ENCODE measurements around the gene LRRC10B.

LRRC10B gene

DNA sequence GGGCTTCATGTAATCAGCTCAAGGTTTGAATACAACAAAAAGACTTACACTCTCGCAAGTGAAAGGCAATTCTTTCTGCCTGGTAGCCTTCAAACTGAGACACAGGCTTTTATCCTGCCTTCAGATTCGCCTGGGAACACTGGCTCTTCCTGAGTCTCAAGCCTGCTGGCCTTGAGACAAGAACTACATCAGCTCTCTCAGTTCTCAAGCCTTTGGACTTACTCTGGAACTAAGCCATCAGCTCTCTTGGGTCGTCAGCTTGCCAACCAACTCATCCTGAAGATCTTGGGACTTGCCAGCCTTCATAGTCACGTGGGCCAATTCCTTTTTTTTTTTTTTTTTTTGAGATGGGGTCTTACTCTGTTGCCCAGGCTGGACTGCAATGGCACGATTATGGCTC lies 35.7 kb upstream of the LRRC10B start:
- DNase-seq (ENCODE audit: low read depth, low spot score) = no peak
- TF ChIP-seq, protein P1, sequence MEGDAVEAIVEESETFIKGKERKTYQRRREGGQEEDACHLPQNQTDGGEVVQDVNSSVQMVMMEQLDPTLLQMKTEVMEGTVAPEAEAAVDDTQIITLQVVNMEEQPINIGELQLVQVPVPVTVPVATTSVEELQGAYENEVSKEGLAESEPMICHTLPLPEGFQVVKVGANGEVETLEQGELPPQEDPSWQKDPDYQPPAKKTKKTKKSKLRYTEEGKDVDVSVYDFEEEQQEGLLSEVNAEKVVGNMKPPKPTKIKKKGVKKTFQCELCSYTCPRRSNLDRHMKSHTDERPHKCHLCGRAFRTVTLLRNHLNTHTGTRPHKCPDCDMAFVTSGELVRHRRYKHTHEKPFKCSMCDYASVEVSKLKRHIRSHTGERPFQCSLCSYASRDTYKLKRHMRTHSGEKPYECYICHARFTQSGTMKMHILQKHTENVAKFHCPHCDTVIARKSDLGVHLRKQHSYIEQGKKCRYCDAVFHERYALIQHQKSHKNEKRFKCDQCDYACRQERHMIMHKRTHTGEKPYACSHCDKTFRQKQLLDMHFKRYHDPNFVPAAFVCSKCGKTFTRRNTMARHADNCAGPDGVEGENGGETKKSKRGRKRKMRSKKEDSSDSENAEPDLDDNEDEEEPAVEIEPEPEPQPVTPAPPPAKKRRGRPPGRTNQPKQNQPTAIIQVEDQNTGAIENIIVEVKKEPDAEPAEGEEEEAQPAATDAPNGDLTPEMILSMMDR (IDR thresholded peaks at IDR 0.05; ENCODE audit: insufficient read depth, low read length, missing control alignments) = no peak
- no peak overlapping the region for H3K4me3 ChIP-seq (ENCODE audit: low read depth, low read length)
- ChIA-PET POLR2A (no interaction called here), CTCF (interaction anchor here (0.6 to 13.6 kb wide), 13 partner anchors 9 to 275 kb away, joined by 3 to 220 read pairs (median 9); partner anchors contain the start of gene LRRC10B)

DNA sequence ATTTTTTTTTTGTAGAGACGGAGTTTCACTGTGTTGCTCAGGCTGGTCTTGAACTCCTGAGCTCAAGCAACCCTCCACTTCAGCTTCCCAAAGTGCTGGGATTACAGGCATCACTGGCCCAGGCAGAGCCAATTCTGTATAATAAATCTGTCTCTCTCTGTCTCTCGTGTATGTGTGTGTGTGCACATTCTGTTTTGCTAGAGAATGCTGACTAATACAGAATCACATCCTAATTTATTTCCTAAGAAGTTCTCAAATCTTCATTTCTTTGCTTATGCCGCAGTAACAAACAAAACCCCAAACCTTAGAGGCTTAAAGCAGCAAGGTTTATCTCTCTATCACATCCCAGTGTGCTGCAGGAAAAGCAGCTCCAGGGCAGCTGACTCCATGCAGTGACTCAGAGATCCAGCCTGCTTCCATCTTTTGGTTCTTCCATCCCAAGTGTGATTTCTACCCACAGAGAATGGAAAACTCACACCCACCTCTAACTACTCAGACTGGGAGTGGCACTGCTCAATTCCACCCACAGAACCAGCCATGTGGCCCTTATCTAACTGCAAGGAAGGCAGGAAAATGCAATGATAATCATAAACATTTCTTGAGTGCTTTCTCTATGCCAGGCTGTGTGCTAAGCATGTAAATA lies 35.1 kb upstream of the LRRC10B start:
- POLR2A ChIA-PET = no interaction called here
- H3K4me3 ChIP-seq (ENCODE audit: low read depth, low read length) = no peak overlapping the region
- CTCF ChIA-PET = interaction anchor here (1.0 to 13.6 kb wide), 11 partner anchors 9 to 275 kb away, joined by 3 to 220 read pairs (median 23); partner anchors contain the start of gene LRRC10B
- TF ChIP-seq, protein P1 (IDR thresholded peaks at IDR 0.05; ENCODE audit: insufficient read depth, low read length, missing control alignments) = no peak
- no peak for DNase-seq (ENCODE audit: low read depth, low spot score)

DNA sequence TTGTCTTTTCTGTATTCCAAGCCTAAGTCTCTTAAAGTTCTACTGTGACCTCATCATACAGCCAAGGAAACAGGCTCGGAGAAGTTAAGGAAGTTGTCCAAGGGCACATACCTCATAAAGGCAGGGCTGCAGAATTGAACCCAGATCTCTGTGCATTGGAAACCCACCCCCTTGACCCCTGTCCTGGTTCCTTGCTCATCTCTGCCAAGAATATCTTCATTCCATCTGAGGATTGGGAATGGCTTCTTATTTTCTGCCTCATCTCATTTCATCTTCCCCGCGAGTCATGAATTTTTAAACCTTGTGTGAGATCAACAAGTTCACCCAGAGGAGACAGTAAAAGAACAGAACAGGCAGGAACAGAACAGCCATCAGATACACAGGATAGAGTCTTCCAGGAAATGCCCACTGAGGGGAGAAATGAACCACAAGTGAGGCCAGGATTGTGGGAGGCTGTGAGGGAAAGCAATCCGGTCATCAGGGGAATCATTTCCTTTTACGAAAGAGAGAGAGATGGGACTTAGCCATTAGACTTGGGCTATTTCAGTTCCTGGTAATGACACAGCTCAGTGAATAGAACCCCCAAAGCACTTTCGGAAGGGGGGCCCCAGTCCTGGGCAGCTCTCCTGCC lies 34.4 kb upstream of the LRRC10B start:
- CTCF ChIA-PET = interaction anchor here (1.5 to 13.6 kb wide), 10 partner anchors 8 to 259 kb away, joined by 4 to 220 read pairs (median 94); partner anchors contain the start of gene LRRC10B
- POLR2A ChIA-PET = interaction anchor here (0.5 kb wide), 1 partner anchor 152 kb away, joined by 3 read pairs; no protein-coding TSS in a partner anchor
- TF ChIP-seq, protein P1 (IDR thresholded peaks at IDR 0.05; ENCODE audit: insufficient read depth, low read length, missing control alignments) = no peak
- DNase-seq (ENCODE audit: low read depth, low spot score) = no peak
- no peak overlapping the region for H3K4me3 ChIP-seq (ENCODE audit: low read depth, low read length)

DNA sequence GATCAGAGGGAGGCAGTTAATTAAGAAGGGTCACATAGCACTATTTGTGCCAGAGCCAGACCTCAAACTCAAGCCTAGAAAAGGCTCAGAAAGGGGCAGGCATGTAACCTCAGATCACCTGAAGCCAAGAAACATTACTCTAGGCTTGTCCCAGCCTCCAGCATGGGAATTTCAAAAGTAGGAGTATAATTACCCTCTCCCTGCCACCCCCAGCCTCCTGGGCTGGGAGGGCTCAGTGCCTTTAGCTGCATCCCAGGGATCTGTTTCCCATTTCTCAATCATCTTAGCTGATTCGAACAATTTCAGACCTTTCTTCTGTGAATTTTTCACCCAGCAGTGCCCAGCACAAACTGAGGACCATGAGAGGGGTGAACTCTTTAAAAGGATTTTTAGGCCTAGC lies 33.1 kb upstream of the LRRC10B start:
- POLR2A ChIA-PET = interaction anchor here (0.7 kb wide), 1 partner anchor 141 kb away, joined by 3 read pairs; no protein-coding TSS in a partner anchor
- TF ChIP-seq, protein P1 (IDR thresholded peaks at IDR 0.05; ENCODE audit: insufficient read depth, low read length, missing control alignments) = no peak
- CTCF ChIA-PET = interaction anchor here (0.9 to 13.6 kb wide), 13 partner anchors 9 to 258 kb away, joined by 3 to 220 read pairs (median 62); partner anchors contain the start of gene LRRC10B

DNA sequence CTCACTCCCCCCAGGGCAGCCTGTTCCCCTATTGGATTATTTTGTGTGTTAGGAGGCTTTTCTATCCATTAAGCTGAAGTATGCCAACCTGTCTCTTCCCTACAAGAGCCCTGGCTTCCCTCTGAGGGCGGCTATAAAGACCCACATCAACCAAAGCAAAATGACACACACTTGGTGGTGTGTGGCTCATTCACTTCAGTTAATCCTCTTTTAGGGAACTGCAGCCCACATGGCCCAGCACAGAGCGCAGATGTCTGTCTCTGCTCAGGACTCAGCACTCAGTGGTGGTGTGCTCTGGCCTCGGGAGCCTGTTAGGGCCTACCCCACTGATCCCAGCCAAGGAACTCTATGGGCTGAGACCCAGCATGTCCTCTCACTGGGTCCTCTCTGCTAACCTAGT lies 32.2 kb upstream of the LRRC10B start:
- no peak for DNase-seq (ENCODE audit: low read depth, low spot score)
- TF ChIP-seq, protein P1 (IDR thresholded peaks at IDR 0.05; ENCODE audit: insufficient read depth, low read length, missing control alignments) = no peak
- CTCF ChIA-PET = interaction anchor here (0.9 to 13.6 kb wide), 15 partner anchors 8 to 257 kb away, joined by 3 to 220 read pairs (median 16); partner anchors contain the start of gene LRRC10B
- no peak overlapping the region for H3K4me3 ChIP-seq (ENCODE audit: low read depth, low read length)
- POLR2A ChIA-PET = interaction anchor here (0.6 kb wide), 1 partner anchor 12 kb away, joined by 4 read pairs; no protein-coding TSS in a partner anchor

More for the DNA sequence above, 33.1 kb upstream of the LRRC10B start:
- no peak overlapping the region for H3K4me3 ChIP-seq (ENCODE audit: low read depth, low read length)
- no peak for DNase-seq (ENCODE audit: low read depth, low spot score)

DNA sequence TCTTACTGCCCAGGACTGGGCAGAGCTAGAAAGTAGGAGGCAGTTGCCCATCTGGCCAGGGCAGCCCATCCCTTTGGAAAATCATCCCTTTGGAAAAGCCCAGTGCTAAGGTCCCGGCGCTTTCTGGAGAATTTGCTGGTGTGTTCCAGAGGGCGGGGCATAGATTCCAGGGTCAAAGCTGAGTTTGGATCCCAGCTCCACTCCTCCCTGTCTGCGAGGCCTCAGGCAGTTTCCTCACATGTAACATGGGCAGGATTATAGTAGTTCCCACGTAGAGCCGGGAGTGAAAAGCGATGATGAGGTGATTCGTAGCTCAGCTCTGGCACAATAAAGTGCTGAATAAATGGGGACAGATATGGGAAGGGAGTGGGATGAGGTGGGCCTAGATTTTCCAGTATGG lies 31.4 kb upstream of the LRRC10B start:
- CTCF ChIA-PET = interaction anchor here (0.6 to 13.6 kb wide), 26 partner anchors 11 to 257 kb away, joined by 3 to 220 read pairs (median 9); partner anchors contain the start of genes CPSF7, LRRC10B and SDHAF2
- H3K4me3 ChIP-seq (ENCODE audit: low read depth, low read length) = no peak overlapping the region
- TF ChIP-seq, protein P1 (IDR thresholded peaks at IDR 0.05; ENCODE audit: insufficient read depth, low read length, missing control alignments) = no peak
- POLR2A ChIA-PET = no interaction called here
- no peak for DNase-seq (ENCODE audit: low read depth, low spot score)
